GM18858 (cell line): ENCODE results near the gene SMG9.

Source experiments
- ATAC-seq: cut with Tn5 transposase; IDR thresholded peaks from one replicate; pipeline ENCODE4 v1.9.1; 2021; ENCODE audit not compliant: unreplicated experiment

The SMG9 gene

GRCh38 chr19:43726736-43727592 lies 27.8 kb downstream of the SMG9 start:
- no peak for ATAC-seq

DNA sequence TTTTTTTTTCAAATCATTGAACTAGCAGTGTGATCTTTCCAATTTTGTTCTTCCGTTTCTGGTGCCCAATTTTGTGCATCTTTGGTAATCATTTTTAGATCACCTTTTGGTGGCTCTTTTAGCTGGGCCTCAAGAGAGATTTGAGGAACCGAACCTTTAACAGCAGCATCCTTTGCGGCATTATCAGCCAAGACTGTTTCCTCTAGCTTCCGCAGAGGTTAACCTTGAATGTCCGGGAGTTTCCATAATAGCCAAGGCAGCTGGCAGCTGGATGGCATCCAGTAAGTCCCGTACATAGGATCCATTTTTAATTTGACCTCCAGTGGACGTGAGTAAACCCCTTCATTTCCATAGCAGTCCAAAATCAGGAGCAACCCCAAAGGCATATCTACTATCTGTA lies 29.3 kb downstream of the SMG9 start:
- no peak for ATAC-seq

GRCh38 chr19:43724896-43725295 lies 29.9 kb downstream of the SMG9 start:
- ATAC-seq, result no peak

DNA sequence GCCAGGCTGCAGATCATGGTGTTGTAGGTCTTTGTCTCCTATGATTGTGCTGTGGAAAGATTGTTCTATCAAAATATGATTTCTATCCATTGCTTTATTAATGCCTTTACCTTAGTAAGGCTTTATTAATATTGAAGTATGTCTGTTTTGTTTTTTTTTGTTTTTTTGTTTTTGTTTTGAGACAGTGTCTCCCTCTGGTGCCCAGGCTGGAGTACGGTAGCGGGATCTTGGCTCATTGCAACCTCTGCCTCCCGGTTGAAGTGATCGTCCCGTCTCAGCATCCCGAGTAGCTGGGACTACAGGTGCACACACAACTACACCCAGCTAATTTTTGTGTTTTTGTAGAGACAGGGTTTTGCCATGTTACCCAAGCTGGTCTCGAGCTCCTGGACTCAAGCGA lies 31.2 kb downstream of the SMG9 start:
- no peak for ATAC-seq

DNA sequence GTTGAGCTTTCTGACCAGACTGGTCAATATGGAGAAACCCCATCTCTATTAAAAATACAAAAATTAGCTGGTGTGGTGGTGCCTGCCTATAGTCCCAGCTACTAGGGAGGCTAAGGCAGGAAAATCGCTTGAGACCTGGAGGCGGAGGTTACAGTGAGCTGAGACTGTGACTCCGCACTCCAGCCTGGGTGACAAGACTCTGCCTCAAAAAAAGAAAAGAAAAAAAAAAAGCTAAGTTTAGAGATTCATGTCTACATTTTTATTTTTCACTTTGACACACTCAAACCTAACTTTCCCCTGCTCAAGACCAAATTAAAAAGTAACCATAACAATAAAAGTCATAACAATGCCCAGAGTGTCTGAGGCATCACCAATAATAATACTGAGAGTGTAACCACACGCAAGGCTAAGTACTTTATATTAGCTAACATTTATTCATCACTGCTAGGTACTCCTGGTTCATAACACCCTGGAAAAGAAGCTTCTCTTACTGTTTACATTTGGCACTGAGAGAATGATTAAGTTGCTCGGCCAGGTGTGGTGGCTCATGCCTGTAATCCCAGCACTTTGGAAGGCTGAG lies 33.2 kb downstream of the SMG9 start:
- ATAC-seq, result no peak

GRCh38 chr19:43720936-43721335 lies 33.8 kb downstream of the SMG9 start:
- ATAC-seq, result no peak

DNA sequence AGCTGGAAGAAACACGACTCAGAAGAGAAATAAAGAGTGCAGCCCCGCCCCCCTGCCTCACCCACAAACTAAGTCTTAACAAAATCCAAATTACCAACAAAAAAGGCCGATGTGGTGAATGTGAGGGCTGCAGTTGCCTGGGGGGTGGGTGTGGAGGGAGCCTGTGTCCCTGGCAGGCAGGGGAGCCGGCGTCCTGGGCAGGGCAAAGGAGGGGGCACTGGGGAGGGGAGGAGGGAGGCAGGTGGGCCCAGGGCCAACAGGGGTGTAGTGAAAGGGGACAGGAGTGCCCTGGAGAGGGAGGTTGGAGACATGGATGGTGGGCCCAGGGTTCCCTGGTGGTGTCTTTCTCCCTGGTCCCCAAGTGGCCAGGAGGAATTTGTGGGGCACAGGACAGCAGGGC lies 34.8 kb downstream of the SMG9 start:
- ATAC-seq, result no peak

DNA sequence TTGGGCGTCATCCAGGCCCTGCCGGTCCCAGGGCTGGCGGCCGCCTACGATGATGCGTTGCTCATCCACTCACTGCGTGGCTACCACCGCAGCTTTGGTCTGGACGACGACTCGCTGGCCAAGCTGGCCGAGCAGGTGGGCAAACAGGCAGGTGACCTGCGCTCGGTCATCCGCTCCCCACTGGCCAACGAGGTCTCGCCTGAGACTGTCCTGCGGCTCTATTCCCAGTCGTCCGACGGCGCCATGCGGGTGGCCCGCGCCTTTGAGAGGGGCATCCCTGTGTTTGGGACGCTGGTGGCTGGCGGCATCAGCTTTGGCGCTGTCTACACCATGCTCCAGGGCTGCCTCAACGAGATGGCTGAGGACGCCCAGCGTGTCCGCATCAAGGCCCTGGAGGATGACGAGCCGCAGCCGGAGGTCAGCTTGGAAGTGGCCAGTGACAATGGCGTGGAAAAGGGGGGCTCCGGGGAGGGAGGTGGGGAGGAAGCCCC lies 35.3 kb downstream of the SMG9 start:
- ATAC-seq, result no peak

DNA sequence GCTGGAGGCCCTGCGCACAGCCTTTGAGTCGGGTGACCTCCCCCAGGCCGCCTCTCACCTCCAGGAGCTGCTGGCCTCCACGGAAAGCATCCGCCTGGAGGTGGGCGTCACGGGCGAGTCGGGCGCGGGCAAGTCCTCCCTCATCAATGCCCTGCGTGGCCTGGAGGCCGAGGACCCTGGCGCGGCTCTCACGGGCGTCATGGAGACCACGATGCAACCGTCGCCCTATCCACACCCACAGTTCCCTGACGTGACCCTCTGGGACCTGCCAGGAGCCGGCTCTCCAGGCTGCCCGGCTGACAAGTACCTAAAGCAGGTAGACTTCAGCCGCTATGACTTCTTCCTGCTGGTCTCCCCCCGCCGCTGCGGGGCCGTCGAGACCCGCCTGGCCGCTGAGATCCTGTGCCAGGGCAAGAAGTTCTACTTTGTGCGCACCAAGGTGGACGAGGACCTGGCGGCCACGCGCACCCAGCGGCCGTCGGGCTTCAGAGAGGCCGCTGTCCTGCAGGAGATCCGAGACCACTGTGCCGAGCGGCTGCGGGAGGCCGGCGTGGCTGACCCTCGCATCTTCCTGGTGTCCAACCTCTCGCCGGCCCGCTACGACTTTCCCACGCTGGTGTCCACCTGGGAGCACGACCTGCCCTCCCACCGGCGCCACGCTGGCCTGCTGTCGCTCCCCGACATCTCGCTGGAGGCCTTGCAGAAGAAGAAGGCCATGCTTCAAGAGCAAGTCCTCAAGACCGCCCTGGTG lies 36.0 kb downstream of the SMG9 start:
- no peak for ATAC-seq

- ATAC-seq, result no peak
Measured at GRCh38 chr19:43715776-43716175, 39.0 kb downstream of the SMG9 start, which contains the start of gene IRGC. Gene IRGC, plus strand, starts transcription at chr19:43716076. Its CDS starts 2,483 bp downstream, at chr19:43718559.

DNA sequence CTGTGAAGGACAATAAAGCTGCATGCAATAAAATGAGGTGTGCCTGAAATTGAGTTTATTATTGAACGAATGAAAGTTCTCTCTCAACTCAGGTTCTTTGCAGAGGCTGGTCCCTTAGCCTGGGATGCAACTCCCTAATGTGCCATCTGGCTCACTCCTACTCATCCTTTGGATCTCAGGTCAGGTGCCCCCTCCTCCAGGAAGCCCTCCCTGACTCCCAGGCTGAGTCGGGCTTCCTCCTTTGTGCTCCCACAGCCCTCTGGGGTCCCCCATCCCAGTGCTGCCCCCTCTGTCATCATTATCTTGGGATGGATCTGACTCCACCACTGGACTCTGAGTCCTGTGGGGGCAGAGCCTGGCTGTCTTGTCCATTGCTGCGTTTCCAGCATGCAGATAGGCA lies 41.6 kb downstream of the SMG9 start:
- no peak for ATAC-seq

- ATAC-seq, result no peak
Measured at GRCh38 chr19:43711751-43712355, 42.9 kb downstream of the SMG9 start.

DNA sequence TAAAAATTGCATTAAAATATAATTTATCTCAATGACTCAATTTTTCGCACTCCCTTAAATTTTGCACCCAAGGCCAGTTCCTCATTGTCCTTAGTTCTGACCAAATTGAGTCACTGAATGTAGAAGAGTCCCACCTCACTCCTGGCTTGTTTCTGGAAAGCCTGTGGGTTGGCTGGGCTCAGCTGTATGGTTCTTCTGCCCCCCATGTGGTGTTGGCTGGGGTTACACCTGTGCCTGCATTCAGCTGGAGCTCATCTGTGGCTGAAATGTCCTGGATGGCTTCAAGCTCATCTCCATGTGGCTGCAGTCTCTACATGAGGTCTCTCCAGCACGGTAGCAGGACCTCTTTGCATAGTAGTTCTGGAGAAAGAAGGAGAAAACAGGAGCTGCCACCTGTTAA lies 46.0 kb downstream of the SMG9 start:
- no peak for ATAC-seq

- no peak for ATAC-seq
Measured at GRCh38 chr19:43707158-43707712, 47.5 kb downstream of the SMG9 start.

DNA sequence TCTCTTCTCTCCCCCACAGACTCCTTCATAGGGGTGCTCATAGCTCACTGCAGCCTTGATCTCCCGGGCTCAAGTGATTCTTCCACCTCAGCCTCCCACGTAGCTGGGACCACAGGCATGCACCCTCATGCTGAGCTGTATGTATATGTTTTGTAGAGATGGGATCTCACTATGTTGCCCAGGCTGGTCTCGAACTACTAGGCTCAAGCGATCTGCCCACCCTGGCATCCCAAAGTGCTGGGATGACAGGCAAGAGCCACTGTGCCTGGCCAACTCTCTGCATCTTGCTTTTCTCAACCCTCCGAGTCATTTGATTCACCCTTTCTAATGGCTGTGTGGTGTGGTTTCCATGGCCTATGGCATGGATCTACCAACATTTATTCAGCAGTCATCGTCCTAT lies 49.0 kb downstream of the SMG9 start:
- ATAC-seq, result no peak

- ATAC-seq, result no peak
Measured at GRCh38 chr19:43704002-43704705, 50.6 kb downstream of the SMG9 start.

DNA sequence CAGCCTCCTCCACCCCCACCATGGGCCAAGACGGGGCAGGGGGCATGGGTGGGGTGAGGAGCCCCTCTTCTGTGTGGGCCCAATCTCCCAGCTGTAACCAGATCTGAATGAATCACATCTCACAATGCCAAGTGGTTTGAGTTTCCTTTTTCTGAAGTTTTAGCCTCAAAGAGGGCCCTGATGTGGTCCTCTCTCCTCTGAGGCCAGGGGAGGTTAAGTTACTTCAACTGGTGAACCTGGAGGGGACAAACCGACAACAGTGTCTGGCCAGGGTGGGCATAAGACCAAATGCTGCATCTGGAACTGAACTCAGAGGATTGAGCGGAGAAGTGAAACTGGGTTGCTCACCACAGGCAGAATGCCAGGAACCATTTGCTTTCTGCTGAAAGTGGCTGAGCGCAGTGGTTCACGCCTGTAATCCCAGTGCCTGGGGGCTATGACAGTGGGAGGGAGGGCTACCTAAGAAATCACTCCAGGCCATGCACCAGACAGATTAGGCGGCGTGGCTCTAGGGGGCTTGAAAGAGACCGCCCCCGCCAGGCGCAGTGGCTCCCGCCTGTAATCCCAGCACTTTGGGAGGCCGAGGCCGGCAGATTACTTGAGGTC lies 54.3 kb downstream of the SMG9 start:
- ATAC-seq, result no peak

DNA sequence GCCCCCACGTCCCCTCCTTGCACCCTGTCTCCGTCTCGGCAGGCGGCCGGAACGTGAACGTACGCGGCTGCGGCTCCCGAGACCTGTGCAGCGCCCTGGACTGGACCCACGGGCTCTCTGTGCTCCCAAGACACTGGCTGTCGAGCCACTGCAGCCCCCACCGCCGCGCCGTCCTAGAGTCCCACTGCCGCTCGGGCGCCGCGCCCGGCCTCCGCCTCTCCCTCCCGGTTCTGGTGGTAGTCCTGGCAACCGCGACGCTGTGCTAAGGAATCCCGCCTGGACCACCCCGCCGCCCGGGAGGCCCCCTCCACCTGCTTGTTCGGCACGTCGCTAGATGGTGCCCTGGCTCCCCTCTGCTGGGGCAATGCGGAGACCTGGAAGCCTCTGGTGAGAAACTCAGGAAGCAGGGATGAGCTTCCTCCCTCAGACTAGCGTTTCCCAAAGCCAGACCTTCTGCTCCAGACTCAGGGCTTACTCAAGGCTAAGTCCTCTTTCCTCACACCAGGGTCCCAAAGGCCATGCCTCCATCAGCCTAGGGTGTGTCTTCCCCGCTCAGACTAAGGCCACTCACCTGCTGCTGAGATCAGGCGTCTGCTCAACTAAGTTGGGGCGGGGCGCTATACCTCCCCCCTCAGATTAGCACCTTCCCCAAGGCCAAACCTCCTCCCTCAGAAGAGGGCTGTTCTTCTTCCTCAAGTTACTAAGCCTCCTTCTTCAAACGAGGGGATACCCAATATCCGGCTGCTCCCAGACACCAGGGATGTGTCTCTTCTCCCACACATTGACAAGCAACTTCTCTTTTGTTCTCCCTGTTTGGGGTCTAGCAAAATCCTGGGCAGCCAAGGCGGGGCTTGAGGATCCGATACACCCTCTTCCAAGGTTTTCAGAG lies 55.0 kb downstream of the SMG9 start:
- no peak for ATAC-seq

DNA sequence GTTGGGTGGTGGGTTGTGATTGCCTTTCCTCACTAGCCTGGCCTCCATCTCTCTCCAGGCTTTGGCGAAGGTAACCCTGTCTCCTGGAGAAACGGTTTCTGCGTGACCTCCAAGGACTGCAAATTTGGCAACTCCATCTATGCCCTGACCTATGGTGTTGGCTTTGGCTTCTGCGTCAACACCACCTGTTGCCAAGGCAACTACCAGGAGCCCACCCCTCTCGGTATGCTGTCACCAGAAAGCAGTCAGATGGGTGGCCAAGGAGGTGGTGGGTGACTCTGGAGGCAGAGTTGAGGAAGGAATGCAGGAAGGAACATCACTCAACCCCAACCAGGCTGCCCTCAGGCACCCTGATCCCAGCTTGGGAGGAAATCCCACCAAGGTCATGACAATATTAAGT lies 57.5 kb downstream of the SMG9 start:
- no peak for ATAC-seq
